Activated naive CD4-positive, alpha-beta T cell treated with anti-CD3 and anti-CD28 coated beads, Interleukin-2, amount 50 U/mL, for 16 hours (primary cell): ENCODE results near the gene IFNL4.
"Not testable (repeated sequence)": the region's sequence is repeated elsewhere in the genome, so short reads cannot be mapped to it uniquely, and the experiment has no call there.

Experiments used
- DNase-seq: peaks from one replicate; pipeline ENCODE4 v3.0.0-alpha.2; 2020

The IFNL4 gene

GRCh38 chr19:39248806-39249205, at the start of gene IFNL4:
IFNL4 (minus strand) TSS chr19:39248856.
- no peak for DNase-seq

GRCh38 chr19:39297931-39298634, 49.4 kb upstream of the IFNL4 start:
- no peak for DNase-seq

GRCh38 chr19:39296906-39297305, 48.2 kb upstream of the IFNL4 start:
- DNase-seq = no peak

- no peak for DNase-seq
These were observed 47.5 kb upstream of the IFNL4 start, which contains the start of gene IFNL1 for GRCh38 chr19:39296055-39296645. IFNL1 (plus strand) TSS chr19:39296407; CDS start chr19:39296422, 15 bp downstream.

GRCh38 chr19:39293394-39293793, 44.7 kb upstream of the IFNL4 start:
- no peak for DNase-seq

GRCh38 chr19:39284032-39284431, 35.4 kb upstream of the IFNL4 start:
- no peak for DNase-seq

- DNase-seq = no peak
These were observed 33.4 kb upstream of the IFNL4 start for GRCh38 chr19:39282021-39282420.

GRCh38 chr19:39277598-39277997, 28.9 kb upstream of the IFNL4 start:
- DNase-seq = no peak

- no peak for DNase-seq
These were observed 28.1 kb upstream of the IFNL4 start for GRCh38 chr19:39276740-39277139.

GRCh38 chr19:39275578-39275977, 26.9 kb upstream of the IFNL4 start:
- no peak for DNase-seq

- DNase-seq = not testable (repeated sequence)
These were observed 25.2 kb upstream of the IFNL4 start for GRCh38 chr19:39273859-39274258.

- no peak for DNase-seq
These were observed 21.6 kb upstream of the IFNL4 start for GRCh38 chr19:39270036-39270871.

GRCh38 chr19:39269369-39269768, 20.7 kb upstream of the IFNL4 start:
- DNase-seq = not testable (repeated sequence)

- not testable (repeated sequence) for DNase-seq
These were observed 20.0 kb upstream of the IFNL4 start for GRCh38 chr19:39268531-39269223.

- not testable (repeated sequence) for DNase-seq
These were observed 19.4 kb upstream of the IFNL4 start, which contains the start of gene IFNL2 for GRCh38 chr19:39268085-39268484. IFNL2 (plus strand) TSS chr19:39268396; CDS start chr19:39268569, 173 bp downstream.

GRCh38 chr19:39265321-39265916, 16.8 kb upstream of the IFNL4 start:
- no peak for DNase-seq

- no peak for DNase-seq
These were observed 15.9 kb upstream of the IFNL4 start for GRCh38 chr19:39264306-39265290.

- DNase-seq = no peak
These were observed 15.3 kb upstream of the IFNL4 start for GRCh38 chr19:39263912-39264305.

GRCh38 chr19:39262496-39262895, 13.8 kb upstream of the IFNL4 start:
- DNase-seq = no peak

- no peak for DNase-seq
These were observed 13.0 kb upstream of the IFNL4 start for GRCh38 chr19:39261704-39262103.

GRCh38 chr19:39257227-39257626, 8.6 kb upstream of the IFNL4 start:
- no peak for DNase-seq
